Frontal cortex (tissue), 4 donors: Measurements from ENCODE around the gene SLC39A6. TPM values are rescaled to one million over a fixed set of nuclear protein-coding genes. Genes with fewer than 3 reads are reported as not detected.
"Not testable (repeated sequence)": the region's sequence is repeated elsewhere in the genome, so short reads cannot be mapped to it uniquely, and the experiment has no call there.

Experiments
- DNase-seq, 2 donors: peaks; one replicate each; pipeline ENCODE4 v3.0.0; 2012; ENCODE audit warnings: low spot score in 2 of 2
- FAIRE-seq: peaks from 2 replicates; lab custom pipeline; 2012; peaks lifted over from hg19 to GRCh38; lab: Jason Lieb, UNC
- total RNA-seq: library from RNA; depleted of rRNA; stranded (reverse); fragments of >200 nt; gene quantifications from one replicate; pipeline ENCODE4 v1.2.3, GENCODE V29; 2014
- donor health status: control.
- donor health status: control.
- donor health status: control.

SLC39A6 gene
- total RNA-seq, 1 donor from 2014 or later: 231 TPM

DNA sequence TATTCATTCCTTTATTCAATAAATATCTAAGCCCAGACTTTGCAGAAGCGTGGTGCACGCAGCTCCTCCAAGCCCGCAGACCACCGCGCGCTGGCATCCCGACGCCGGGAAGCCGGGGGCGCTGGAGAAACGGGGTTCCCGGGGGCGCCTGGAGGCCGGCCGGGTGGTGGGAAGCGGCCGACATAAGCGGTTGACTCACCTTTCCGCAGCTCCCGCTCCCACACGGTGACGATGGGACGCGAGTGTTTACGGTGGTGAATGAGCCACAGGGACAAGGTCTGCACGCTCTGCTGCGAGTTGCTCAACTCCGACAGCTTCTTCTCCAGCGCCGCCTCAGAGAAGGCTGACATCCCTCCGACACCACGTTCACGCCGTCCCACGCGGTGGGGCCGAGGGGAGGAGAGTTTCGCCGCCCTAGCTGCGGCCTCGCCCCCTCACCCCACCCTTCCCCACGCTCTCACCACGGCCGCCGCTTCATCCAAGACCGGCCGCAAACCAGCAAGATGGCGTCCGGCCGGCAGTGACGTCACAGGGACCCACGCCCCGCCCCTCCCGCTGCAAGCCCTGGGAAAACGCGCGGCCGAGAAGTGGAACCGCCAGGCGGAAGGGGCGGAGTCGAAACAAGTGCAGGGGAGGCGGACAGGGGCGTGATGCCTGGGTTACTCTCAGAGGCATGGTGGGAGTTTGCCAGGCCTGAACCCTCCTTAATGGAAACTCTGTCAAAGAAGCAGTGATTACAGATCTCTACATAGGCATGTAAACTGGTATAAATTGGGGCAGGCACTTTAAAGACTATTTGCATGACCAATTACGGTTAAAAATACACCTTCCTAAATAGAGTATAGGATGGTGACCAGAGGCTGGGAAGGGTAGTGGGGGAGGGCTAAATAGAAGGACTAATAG is 61.8 kb downstream of the SLC39A6 start, which contains the start of gene RPRD1A:
Gene RPRD1A, minus strand, starts transcription at position 505 of the 903 bp plus-strand sequence. Its CDS starts 155 bp downstream, at position 350.
- DNase-seq (peak; percentile 94 to 96), FAIRE-seq (no peak)

- FAIRE-seq (no peak), DNase-seq (no peak)
These were observed 62.5 kb downstream of the SLC39A6 start for GRCh38 chr18:36066686-36067054.

GRCh38 chr18:36066001-36066400 is 63.1 kb downstream of the SLC39A6 start:
- FAIRE-seq: no peak
- no peak for DNase-seq

GRCh38 chr18:36064809-36065079 is 64.4 kb downstream of the SLC39A6 start:
- DNase-seq, FAIRE-seq: not testable (repeated sequence)

DNA sequence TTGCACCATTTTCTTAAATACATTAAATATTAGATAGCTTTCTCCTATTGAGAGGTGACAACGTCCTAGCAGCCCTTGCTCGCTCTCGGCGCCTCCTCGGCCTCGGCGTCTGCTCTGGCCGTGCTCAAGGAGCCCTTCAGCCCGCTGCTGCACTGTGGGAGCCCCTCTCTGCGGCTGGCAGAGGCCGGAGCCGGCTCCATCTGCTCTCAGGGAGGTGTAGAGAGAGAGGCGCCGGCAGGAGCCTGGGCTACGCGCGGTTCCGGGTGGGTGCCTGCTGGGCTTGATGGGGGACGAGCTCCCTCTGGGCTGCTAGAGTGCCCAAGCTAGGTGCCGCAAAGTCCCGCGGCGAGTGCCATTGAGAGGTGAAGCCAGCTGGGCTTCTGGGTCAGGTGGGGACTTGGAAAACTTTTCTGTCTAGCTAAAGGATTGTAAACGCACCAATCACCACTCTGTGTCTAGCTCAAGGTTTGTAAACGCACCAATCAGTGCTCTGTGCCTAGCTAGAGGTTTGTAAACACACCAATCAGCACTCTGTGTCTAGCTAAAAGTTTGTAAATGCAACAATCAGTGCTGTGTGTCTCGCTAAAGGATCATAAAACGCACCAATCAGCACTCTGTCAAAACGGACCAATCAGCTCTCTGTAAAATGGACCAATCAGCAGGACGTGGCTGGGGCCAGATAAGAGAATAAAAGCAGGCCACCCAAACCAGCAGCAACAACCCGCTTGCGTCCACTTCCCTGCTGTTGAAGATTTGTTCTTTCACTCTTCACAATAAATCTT is 64.9 kb downstream of the SLC39A6 start:
- DNase-seq (no peak), FAIRE-seq (no peak)

- no peak for DNase-seq
- no peak for FAIRE-seq
These were observed 70.5 kb downstream of the SLC39A6 start for GRCh38 chr18:36058674-36059073.

Other genes with a start within 250 kb of the SLC39A6 start
- gene RPRD1A, start 61.8 kb downstream of the SLC39A6 start, total RNA-seq: 143 TPM
- gene ELP2, start 559 bp upstream of the SLC39A6 start, total RNA-seq: 143 TPM
- gene MOCOS, start 58.2 kb upstream of the SLC39A6 start, total RNA-seq: 0.41 TPM
- gene FHOD3, start 168.4 kb upstream of the SLC39A6 start, total RNA-seq: 46.9 TPM